Kidney (tissue), 14 donors: ENCODE results near the gene CPNE8. TPM values are rescaled to one million over a fixed set of nuclear protein-coding genes. Genes with fewer than 3 reads are reported as not detected.

Experiments used
- DNase-seq, 5 donors: peaks; one replicate each; pipeline ENCODE4 v3.0.0-alpha.2; 2013 to 2020
- FAIRE-seq: peaks from 2 replicates; lab custom pipeline; 2012; peaks lifted over from hg19 to GRCh38; lab: Jason Lieb, UNC
- H3K27ac ChIP-seq, 2 donors: one replicate each; pipeline ENCODE4 v1.7.0; 2013; ENCODE audit warnings: low read depth in 2 of 2, low read length in 2 of 2, inconsistent platforms in 1 of 2
- H3K27me3 ChIP-seq: one replicate; pipeline ENCODE4 v1.7.1; 2013; ENCODE audit warnings: low read length, inconsistent platforms; ENCODE audit not compliant: control insufficient read depth, insufficient read depth
- H3K36me3 ChIP-seq, 3 donors: one replicate each; pipeline versions ENCODE4 v1.7.0 to v1.7.1; 2013; ENCODE audit warnings: low read length in 3 of 3, control low read depth in 1 of 3, inconsistent platforms in 1 of 3; ENCODE audit not compliant: insufficient read depth in 3 of 3, control insufficient read depth in 2 of 3
- H3K4me1 ChIP-seq, 3 donors: one replicate each; pipeline versions ENCODE4 v1.7.0 to v1.7.1; 2013; ENCODE audit warnings: low read length in 3 of 3, inconsistent platforms in 1 of 3, low read depth in 1 of 3; ENCODE audit not compliant: control insufficient read depth in 2 of 3, insufficient read depth in 2 of 3
- H3K4me3 ChIP-seq, 3 donors: one replicate each; pipeline versions ENCODE4 v1.7.0 to v1.8.1; 2013; ENCODE audit warnings: low read length in 3 of 3, control low read depth in 1 of 3, inconsistent platforms in 1 of 3
- H3K9ac ChIP-seq, 3 donors: one replicate each; pipeline versions ENCODE4 v1.7.0 to v1.7.1; 2013; ENCODE audit warnings: low read length in 3 of 3, control low read depth in 1 of 3, inconsistent platforms in 1 of 3
- H3K9me3 ChIP-seq, 3 donors: one replicate each; pipeline versions ENCODE4 v1.7.0 to v1.7.1; 2013; ENCODE audit warnings: low read length in 3 of 3, control low read depth in 1 of 3, inconsistent platforms in 1 of 3; ENCODE audit not compliant: control insufficient read depth in 2 of 3, insufficient read depth in 1 of 3
- CTCF ChIP-seq: IDR thresholded peaks from 3 replicates; pipeline ENCODE4 v1.5.1; 2012; ENCODE audit warnings: mild to moderate bottlenecking, moderate library complexity, borderline replicate concordance; ENCODE audit not compliant: insufficient read depth; ENCODE audit errors: extremely low read depth
- intact Hi-C: fragments of 100-400 bp; cut with DNase I; formaldehyde crosslinking; loops from one replicate; pipeline ENCODE4 v1.11.1; 2022
- polyA plus RNA-seq: library from polyadenylated mRNA; stranded (reverse); fragments of 350-450 nt; fragmentation: Illumina TruSeq; extraction: RNeasy Lipid Tissue Mini Kit (QIAGEN cat#74804); gene quantifications from one replicate; pipeline ENCODE4 v1.2.3, GENCODE V29; 2014; ENCODE audit warnings: low read depth, low replicate concordance; ENCODE audit not compliant: insufficient read depth
- total RNA-seq: library from RNA; stranded (reverse); fragmentation: NEBNext Ultra II Directional; extraction: Animal tissue kit (Norgen Biotek cat#: 25700); gene quantifications from one replicate; pipeline ENCODE4 v1.2.1, GENCODE V29; 2021
- donor health status: control.
- donor health status: control.
- donor health status: control.
- donor health status: control.
- donor health status: control.
- donor health status: DM: yes; HTN: yes; CAD: no.
- donor health status: Normal renal cell carcinoma (clear cell type).

Gene CPNE8
- total and polyA plus RNA-seq, 2 donors from 2014 or later: 8.8 to 28.5 TPM

- no peak for FAIRE-seq
- intact Hi-C loops: no loop called here
Measured at GRCh38 chr12:38629064-38629463, 276.3 kb downstream of the CPNE8 start.

GRCh38 chr12:38628288-38628687 lies 277.1 kb downstream of the CPNE8 start:
- Histone ChIP-seq H3K27me3 (no peaks in the 10 kb centered on the region), H3K27ac (no peak overlapping the region), H3K4me1 (no peaks in the 10 kb centered on the region), H3K4me3 (no peak overlapping the region), H3K9ac (no peak overlapping the region), H3K9me3 (no peaks in the 10 kb centered on the region), H3K36me3 (no peaks in the 10 kb centered on the region)
- DNase-seq (no peak), FAIRE-seq (no peak)
- TF ChIP-seq CTCF: no peak
- intact Hi-C loops: no loop called here

More at GRCh38 chr12:38629064-38629463, 276.3 kb downstream of the CPNE8 start:
- no peaks in the 10 kb centered on the region for H3K9me3 ChIP-seq
- no peak for DNase-seq
- no peak for TF ChIP-seq CTCF
- no peak overlapping the region for H3K27ac ChIP-seq
- H3K36me3 ChIP-seq: no peaks in the 10 kb centered on the region
- H3K4me3 ChIP-seq: no peak overlapping the region
- H3K27me3 ChIP-seq: no peaks in the 10 kb centered on the region
- H3K9ac ChIP-seq: no peak overlapping the region
- H3K4me1 ChIP-seq: no peaks in the 10 kb centered on the region

- intact Hi-C loops: no loop called here
Measured at GRCh38 chr12:38625306-38625705, 280.1 kb downstream of the CPNE8 start.

More at GRCh38 chr12:38625306-38625705, 280.1 kb downstream of the CPNE8 start:
- H3K36me3 ChIP-seq: no peaks in the 10 kb centered on the region
- FAIRE-seq: no peak
- DNase-seq: no peak
- H3K4me1 ChIP-seq: no peaks in the 10 kb centered on the region
- H3K9me3 ChIP-seq: no peaks in the 10 kb centered on the region
- H3K27ac ChIP-seq: no peak overlapping the region
- no peaks in the 10 kb centered on the region for H3K27me3 ChIP-seq
- no peak for TF ChIP-seq CTCF
- no peak overlapping the region for H3K4me3 ChIP-seq
- H3K9ac ChIP-seq: no peak overlapping the region
